ENCODE measurements around the gene PMPCB.
"Not testable (repeated sequence)": the region's sequence is repeated elsewhere in the genome, so short reads cannot be mapped to it uniquely, and the experiment has no call there.

PMPCB gene

GRCh38 chr7:103296901-103297836 is at the start of gene PMPCB:
Gene PMPCB (plus strand): TSS chr7:103297435. CDS start chr7:103297460, 25 bp downstream.
- peak; percentile 91 to 95 for DNase-seq

GRCh38 chr7:103253699-103254506 is 43.3 kb upstream of the PMPCB start:
- DNase-seq, result not testable (repeated sequence)

GRCh38 chr7:103264054-103264453 is 33.2 kb upstream of the PMPCB start:
- DNase-seq, result not testable (repeated sequence)

- not testable (repeated sequence) for DNase-seq
Measured at GRCh38 chr7:103266229-103266628, 31.0 kb upstream of the PMPCB start.

- not testable (repeated sequence) for DNase-seq
Measured at GRCh38 chr7:103273374-103273773, 23.9 kb upstream of the PMPCB start.

- DNase-seq, result not testable (repeated sequence)
Measured at GRCh38 chr7:103274867-103275266, 22.4 kb upstream of the PMPCB start.

- not testable (repeated sequence) for DNase-seq
Measured at GRCh38 chr7:103278195-103278594, 19.0 kb upstream of the PMPCB start.

- peak in 1 of 2 experiments; percentile 38 for DNase-seq
Measured at GRCh38 chr7:103279636-103279962, 17.6 kb upstream of the PMPCB start.

- DNase-seq, result peak; percentile 69 to 71
Measured at GRCh38 chr7:103279963-103280802, 17.1 kb upstream of the PMPCB start.

- DNase-seq, result not testable (repeated sequence)
Measured at GRCh38 chr7:103280803-103281155, 16.5 kb upstream of the PMPCB start.

- DNase-seq, result not testable (repeated sequence)
Measured at GRCh38 chr7:103282802-103283427, 14.3 kb upstream of the PMPCB start.

GRCh38 chr7:103292122-103292521 is 5.1 kb upstream of the PMPCB start:
- no peak for DNase-seq

- no peak for DNase-seq
Measured at GRCh38 chr7:103293526-103293925, 3.7 kb upstream of the PMPCB start.

GRCh38 chr7:103297837-103298179 is 573 bp downstream of the PMPCB start:
- no peak for DNase-seq

- DNase-seq, result no peak
Measured at GRCh38 chr7:103299660-103300059, 2.4 kb downstream of the PMPCB start.

- no peak for DNase-seq
Measured at GRCh38 chr7:103301441-103301840, 4.2 kb downstream of the PMPCB start.

- DNase-seq, result no peak
Measured at GRCh38 chr7:103307503-103308231, 10.4 kb downstream of the PMPCB start.

- DNase-seq, result no peak
Measured at GRCh38 chr7:103314852-103315251, 17.6 kb downstream of the PMPCB start.

GRCh38 chr7:103316380-103316941 is 19.2 kb downstream of the PMPCB start:
- no peak for DNase-seq

GRCh38 chr7:103317009-103317408 is 19.8 kb downstream of the PMPCB start:
- DNase-seq, result no peak

- no peak for DNase-seq
Measured at GRCh38 chr7:103325744-103326143, 28.5 kb downstream of the PMPCB start.
